GM23338 (cell line): ENCODE data around the gene BRAP. TPM values are rescaled to one million over a fixed set of nuclear protein-coding genes. Genes with fewer than 3 reads are reported as not detected.

Experiments
- ATAC-seq: fragments of 200-7000 bp; cut with Tn5 transposase; 3 replicates; pipeline ENCODE4 v1.9.1; 2020
- DNase-seq: peaks from one replicate; pipeline ENCODE4 v3.0.0-alpha.2; 2015; ENCODE audit warnings: low spot score
- H2AFZ ChIP-seq: fragments of 200-600 bp; sonication (generic); 2 replicates; pipeline ENCODE4 v1.8.0; 2016; ENCODE audit warnings: antibody characterized with exemption, mild to moderate bottlenecking, moderate library complexity
- H3F3A ChIP-seq: fragments of 200-600 bp; sonication (generic); replicated peaks from 2 replicates; pipeline ENCODE4 v1.8.0; 2017; ENCODE audit warnings: antibody characterized with exemption, mixed run types, low read depth
- H3K27ac ChIP-seq: fragments of 200-600 bp; sonication (generic); 2 replicates; pipeline ENCODE4 v1.6.1; 2016; ENCODE audit warnings: low read depth
- H3K27me3 ChIP-seq: fragments of 200-600 bp; sonication (generic); 2 replicates; pipeline ENCODE4 v1.8.0; 2016; ENCODE audit warnings: mild to moderate bottlenecking, mixed run types, moderate library complexity; ENCODE audit not compliant: insufficient read depth
- H3K36me3 ChIP-seq: fragments of 200-600 bp; sonication (generic); 2 replicates; pipeline ENCODE4 v1.8.0; 2016; ENCODE audit warnings: mild to moderate bottlenecking; ENCODE audit not compliant: insufficient read depth
- H3K4me1 ChIP-seq: fragments of 200-600 bp; sonication (generic); 2 replicates; pipeline ENCODE4 v1.8.0; 2016; ENCODE audit warnings: mild to moderate bottlenecking, moderate library complexity; ENCODE audit not compliant: insufficient read depth
- H3K4me2 ChIP-seq: fragments of 200-600 bp; sonication (generic); 2 replicates; pipeline ENCODE4 v1.7.1; 2017; ENCODE audit warnings: mixed run types
- H3K4me3 ChIP-seq: fragments of 200-600 bp; sonication (generic); 2 replicates; pipeline ENCODE4 v1.6.1; 2016; ENCODE audit warnings: mixed run types
- H3K79me2 ChIP-seq: fragments of 200-600 bp; sonication (generic); replicated peaks from 2 replicates; pipeline ENCODE4 v1.8.0; 2017; ENCODE audit warnings: mild to moderate bottlenecking; ENCODE audit not compliant: insufficient read depth
- H3K9me2 ChIP-seq: fragments of 200-600 bp; sonication (generic); 2 replicates; pipeline ENCODE4 v1.8.0; 2017; ENCODE audit not compliant: insufficient read depth
- H4K20me1 ChIP-seq: fragments of 200-600 bp; sonication (generic); replicated peaks from 2 replicates; pipeline ENCODE4 v1.8.0; 2017; ENCODE audit warnings: mild to moderate bottlenecking; ENCODE audit not compliant: insufficient read depth
- H3K27ac Mint-ChIP-seq: 2 replicates; pipeline ENCODE4 v1.8.0; 2020; ENCODE audit warnings: inconsistent platforms, mild to moderate bottlenecking, moderate library complexity, mixed read lengths
- H3K27me3 Mint-ChIP-seq: 3 replicates; pipeline ENCODE4 v1.8.0; 2022; ENCODE audit warnings: low read depth, mild to moderate bottlenecking, moderate library complexity, mixed read lengths, inconsistent platforms; ENCODE audit not compliant: insufficient read depth, poor library complexity
- H3K36me3 Mint-ChIP-seq: 3 replicates; pipeline ENCODE4 v1.8.0; 2021; ENCODE audit warnings: low read depth, mild to moderate bottlenecking, inconsistent platforms, moderate library complexity, mixed read lengths
- H3K4me1 Mint-ChIP-seq: 3 replicates; pipeline ENCODE4 v1.8.0; 2020; ENCODE audit warnings: mild to moderate bottlenecking, inconsistent platforms, mixed read lengths
- H3K4me3 Mint-ChIP-seq: 3 replicates; pipeline ENCODE4 v1.8.0; 2021; ENCODE audit warnings: moderate library complexity, mild to moderate bottlenecking, inconsistent platforms, mixed read lengths
- H3K9me3 Mint-ChIP-seq: 3 replicates; pipeline ENCODE4 v1.8.0; 2020; ENCODE audit warnings: moderate library complexity, mild to moderate bottlenecking, inconsistent platforms, mixed read lengths
- CTCF ChIP-seq, 2 experiments: fragments of 200-600 bp in 1 of 2; sonication (generic) in 1 of 2; conservative IDR thresholded peaks; 2 replicates each; pipeline versions ENCODE4 v1.5.1 to v1.6.1; 2016 to 2017; ENCODE audit warnings: antibody characterized with exemption in 2 of 2, low read depth in 2 of 2, mild to moderate bottlenecking in 2 of 2, moderate library complexity in 1 of 2
- EZH2phosphoT487 ChIP-seq: fragments of 200-600 bp; sonication (generic); IDR thresholded peaks from one replicate; pipeline ENCODE4 v1.8.1; 2018; ENCODE audit warnings: antibody characterized with exemption; ENCODE audit not compliant: unreplicated experiment
- NANOG ChIP-seq: IDR thresholded peaks from 2 replicates; pipeline ENCODE4 v1.6.1; 2016; ENCODE audit warnings: antibody characterized with exemption, borderline replicate concordance
- REST ChIP-seq: IDR thresholded peaks from one replicate; pipeline ENCODE4 v1.6.1; 2018; ENCODE audit warnings: antibody characterized with exemption; ENCODE audit not compliant: unreplicated experiment
- polyA plus RNA-seq: library from polyadenylated mRNA; unstranded; fragments of >200 nt; fragmentation: Nextera tagmentation; extraction: Ambion mirVana; gene quantifications from 2 replicates; pipeline ENCODE4 v1.2.1, GENCODE V29; 2016
- total RNA-seq: library from RNA; depleted of rRNA; stranded (reverse); fragments of >200 nt; shearing (Covaris generic); gene quantifications from 2 replicates; pipeline ENCODE4 v1.2.3, GENCODE V29; 2014

The BRAP gene
- total and polyA plus RNA-seq, 2 experiments from 2014 or later: 14.9 to 19.4 TPM

GRCh38 chr12:111687952-111688351 lies 2.2 kb upstream of the BRAP start (continued):
- TF ChIP-seq REST: no peak
- no peak for TF ChIP-seq EZH2phosphoT487
- no peak for TF ChIP-seq CTCF (conservative IDR thresholded peaks at IDR 0.05; ENCODE audit: low read depth in 2 of 2)
- TF ChIP-seq NANOG: no peak

DNA sequence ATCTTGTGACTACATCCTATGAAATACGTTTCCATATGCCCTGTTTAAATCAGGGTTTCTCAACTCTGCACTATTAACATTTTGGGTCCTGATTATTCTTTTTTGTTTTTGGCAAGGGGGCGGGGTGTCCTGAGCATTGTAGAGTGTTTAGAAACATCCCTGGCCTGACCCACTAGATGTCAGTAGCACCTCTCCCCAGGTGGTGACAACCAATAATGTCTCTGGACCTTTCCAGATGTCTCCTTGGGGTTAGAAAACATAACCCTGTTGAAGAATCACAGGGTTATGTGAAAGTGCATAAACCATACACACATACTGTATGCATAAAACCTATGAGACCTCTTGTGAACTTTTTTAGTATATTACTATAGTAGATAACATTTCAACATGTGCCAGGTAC lies 1.5 kb upstream of the BRAP start:
- H3K36me3 ChIP-seq: peaks cover 5% of the 10 kb centered on the region; the same call in 1 of the 2 replicates

More for the DNA sequence above, 1.5 kb upstream of the BRAP start:
- Histone ChIP-seq H2AFZ (no peak overlapping the region), H3K4me2 (peak overlapping the region; percentile 99), H3K9me2 (no peaks in the 10 kb centered on the region), H3K79me2 (peaks cover 36% of the 10 kb centered on the region), H4K20me1 (peaks cover 11% of the 10 kb centered on the region), H3F3A (peaks cover 7% of the 10 kb centered on the region; the same call in 1 of the 2 replicates), H3K27me3 (no peaks in the 10 kb centered on the region), H3K4me3 (peak overlapping the region; percentile 97), H3K4me1 (peaks cover 15% of the 10 kb centered on the region), H3K27ac (no peak overlapping the region)
- H3K27ac Mint-ChIP-seq: no peak overlapping the region
- peaks cover 12% of the 10 kb centered on the region for H3K4me1 Mint-ChIP-seq
- DNase-seq (peak; percentile 28), ATAC-seq (no peak)
- peaks cover 5% of the 10 kb centered on the region for H3K27me3 Mint-ChIP-seq
- peaks cover 12% of the 10 kb centered on the region for H3K36me3 Mint-ChIP-seq
- H3K9me3 Mint-ChIP-seq: no peaks in the 10 kb centered on the region; the same call in 1 of the 3 replicates
- H3K4me3 Mint-ChIP-seq: peak overlapping the region; percentile 98
- TF ChIP-seq NANOG: no peak
- TF ChIP-seq CTCF (conservative IDR thresholded peaks at IDR 0.05; ENCODE audit: low read depth in 2 of 2): peak in 1 of 2 experiments; percentile 31; a peak in 2 of 4 replicates
